GM21723 (cell line): ENCODE measurements around the gene AATF.

ENCODE experiments used
- ATAC-seq: cut with Tn5 transposase; IDR thresholded peaks from one replicate; pipeline ENCODE4 v1.9.1; 2021; ENCODE audit warnings: mild to moderate bottlenecking, moderate library complexity; ENCODE audit not compliant: unreplicated experiment

The AATF gene

GRCh38 chr17:37098910-37099664, 150.3 kb downstream of the AATF start:
- no peak for ATAC-seq

DNA sequence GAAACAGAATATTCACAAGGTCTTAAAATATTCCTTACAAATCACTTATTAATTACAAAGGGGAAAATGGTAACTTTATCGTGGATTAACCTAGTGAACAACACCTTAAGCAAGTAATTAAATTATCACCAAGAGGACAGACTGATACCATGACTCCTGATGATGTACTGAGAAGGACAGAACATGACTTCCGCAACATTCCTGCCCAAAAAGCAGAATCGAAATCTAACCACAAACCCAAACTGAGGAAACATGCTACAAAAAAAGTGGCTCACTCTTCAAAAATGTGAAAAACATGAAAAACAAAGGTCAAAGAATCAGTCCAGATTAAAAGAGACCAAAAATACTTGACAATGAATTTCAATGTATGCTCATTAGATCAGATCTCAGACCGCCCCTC, 151.5 kb downstream of the AATF start:
- ATAC-seq: no peak

GRCh38 chr17:37101306-37101705, 152.6 kb downstream of the AATF start:
- ATAC-seq: no peak

- no peak for ATAC-seq
Observed at GRCh38 chr17:37103231-37103630, 154.5 kb downstream of the AATF start.

DNA sequence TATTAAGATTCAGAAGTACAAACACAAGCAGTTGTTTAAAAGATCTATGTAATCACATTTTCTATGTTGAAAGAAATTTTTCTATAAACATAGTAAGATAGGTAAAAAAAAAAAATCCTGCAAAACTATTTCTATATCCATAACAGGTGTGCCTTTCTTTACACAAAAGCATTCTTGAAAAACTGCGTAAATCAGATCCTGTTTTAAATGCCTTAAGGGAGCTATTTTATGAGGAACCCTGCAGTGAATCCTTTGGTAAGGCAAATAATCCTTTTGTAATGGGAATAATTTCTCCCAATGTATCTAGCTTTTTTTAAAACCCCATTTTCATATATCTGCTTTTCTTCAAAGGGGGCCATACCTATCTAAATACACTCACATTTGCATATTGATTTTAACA, 157.3 kb downstream of the AATF start:
- ATAC-seq: no peak
